GM21529 (cell line): Measurements from ENCODE around the gene TSEN34.

ENCODE experiments used
- ATAC-seq: cut with Tn5 transposase; IDR thresholded peaks from one replicate; pipeline ENCODE4 v1.9.1; 2021; ENCODE audit not compliant: unreplicated experiment

The TSEN34 gene

GRCh38 chr19:54191011-54191810 lies at the start of gene TSEN34:
TSS of gene TSEN34 (plus strand) at chr19:54191308. CDS start at chr19:54191365, 57 bp downstream.
- ATAC-seq: peak; percentile 29

- no peak for ATAC-seq
Measured at GRCh38 chr19:54141356-54141755, 49.8 kb upstream of the TSEN34 start.

GRCh38 chr19:54142166-54142780 lies 48.8 kb upstream of the TSEN34 start:
- no peak for ATAC-seq

GRCh38 chr19:54145541-54146158 lies 45.5 kb upstream of the TSEN34 start:
- no peak for ATAC-seq

GRCh38 chr19:54147676-54148075 lies 43.4 kb upstream of the TSEN34 start:
- ATAC-seq: no peak

GRCh38 chr19:54148158-54148557 lies 43.0 kb upstream of the TSEN34 start:
- no peak for ATAC-seq

- ATAC-seq: no peak
Measured at GRCh38 chr19:54149021-54149812, 41.9 kb upstream of the TSEN34 start.

GRCh38 chr19:54151362-54152035 lies 39.6 kb upstream of the TSEN34 start:
- ATAC-seq: no peak

- ATAC-seq: no peak
Measured at GRCh38 chr19:54152267-54152666, 38.8 kb upstream of the TSEN34 start.

- no peak for ATAC-seq
Measured at GRCh38 chr19:54152878-54153524, 38.1 kb upstream of the TSEN34 start.

GRCh38 chr19:54153731-54154326 lies 37.3 kb upstream of the TSEN34 start:
- no peak for ATAC-seq

GRCh38 chr19:54154603-54155345 lies 36.3 kb upstream of the TSEN34 start:
- ATAC-seq: no peak

GRCh38 chr19:54155694-54156093 lies 35.4 kb upstream of the TSEN34 start:
- no peak for ATAC-seq

GRCh38 chr19:54156490-54156889 lies 34.6 kb upstream of the TSEN34 start:
- ATAC-seq: no peak

GRCh38 chr19:54156953-54157352 lies 34.2 kb upstream of the TSEN34 start:
- ATAC-seq: no peak

- ATAC-seq: no peak
Measured at GRCh38 chr19:54158812-54159351, 32.2 kb upstream of the TSEN34 start.

- ATAC-seq: peak; percentile 91
Measured at GRCh38 chr19:54159352-54160181, 31.5 kb upstream of the TSEN34 start, which contains the start of gene LENG1. TSS of gene LENG1 (minus strand) at chr19:54159721. CDS start at chr19:54159695, 26 bp downstream.
